OCI-LY7 (cell line): ENCODE data around the gene TRAPPC4.

Experiments used
- CTCF ChIP-seq: fragments of 200-600 bp; sonication (generic); conservative IDR thresholded peaks from 2 replicates; pipeline ENCODE4 v1.5.1; 2014; ENCODE audit warnings: mild to moderate bottlenecking, antibody characterized with exemption, low read length, moderate library complexity, mixed read lengths
- EZH2phosphoT487 ChIP-seq: fragments of 200-600 bp; sonication (generic); IDR thresholded peaks from 2 replicates; pipeline ENCODE4 v1.6.1; 2018; ENCODE audit warnings: low read depth, borderline replicate concordance, mild to moderate bottlenecking, mixed run types, antibody characterized with exemption, low read length, moderate library complexity, mixed read lengths

DNA sequence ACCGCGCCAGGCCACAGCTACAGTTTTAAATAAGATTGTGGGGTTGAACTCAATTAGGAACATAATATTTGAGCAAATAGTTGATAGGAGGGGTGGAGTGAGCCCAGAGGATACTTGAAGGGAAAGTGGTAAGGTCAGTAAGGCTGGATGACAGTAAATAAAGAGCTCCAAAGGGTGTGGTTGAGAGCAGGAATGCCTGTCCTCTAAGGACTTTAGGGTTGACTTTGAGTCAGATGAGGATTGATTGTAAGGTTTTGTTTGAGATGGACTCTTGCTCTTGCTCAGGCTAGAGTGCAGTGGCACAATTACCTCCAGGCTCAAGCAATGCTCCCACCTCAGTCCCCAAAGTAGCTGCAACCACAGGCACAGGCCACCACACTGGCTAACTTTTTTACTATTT is 44.6 kb upstream of the TRAPPC4 start:
- TF ChIP-seq CTCF (no peak), EZH2phosphoT487 (no peak)
